HepG2 (cell line): Measurements from ENCODE around the gene DDC. TPM values are rescaled to one million over a fixed set of nuclear protein-coding genes. Genes with fewer than 3 reads are reported as not detected.

ENCODE experiments used
- ARNT ChIP-seq: fragments of 450-650 bp; IDR thresholded peaks from 2 replicates; pipeline ENCODE4 v1.6.1; 2017
- ATF1 ChIP-seq: IDR thresholded peaks from 2 replicates; pipeline ENCODE4 v1.6.1; 2016; ENCODE audit warnings: mild to moderate bottlenecking, control low read depth
- HDAC1 ChIP-seq: sonication (generic); formaldehyde crosslinking; IDR thresholded peaks from 2 replicates; pipeline ENCODE4 v1.5.1; 2020; ENCODE audit warnings: mild to moderate bottlenecking, missing genetic modification reagents
- HOMEZ ChIP-seq: IDR thresholded peaks from 2 replicates; pipeline ENCODE4 v1.6.1; 2016; ENCODE audit warnings: low read depth
- KLF11 ChIP-seq: IDR thresholded peaks from 2 replicates; pipeline ENCODE4 v1.6.1; 2016; ENCODE audit warnings: missing compliant biosample characterization
- LRRFIP1 ChIP-seq: sonication (generic); formaldehyde crosslinking; conservative IDR thresholded peaks from 2 replicates; pipeline ENCODE4 v1.4.0; 2020; ENCODE audit warnings: missing genetic modification reagents
- POGZ ChIP-seq: sonication (generic); formaldehyde crosslinking; IDR thresholded peaks from 2 replicates; pipeline ENCODE4 v1.4.0; 2020; ENCODE audit warnings: mild to moderate bottlenecking, missing genetic modification reagents
- ZNF280B ChIP-seq: sonication (generic); formaldehyde crosslinking; IDR thresholded peaks from 2 replicates; pipeline ENCODE4 v1.5.0; 2020; ENCODE audit warnings: missing genetic modification reagents, mild to moderate bottlenecking, borderline replicate concordance
- ZNF280D ChIP-seq: sonication (generic); formaldehyde crosslinking; IDR thresholded peaks from 2 replicates; pipeline ENCODE4 v1.5.1; 2020; ENCODE audit warnings: mild to moderate bottlenecking, missing genetic modification reagents
- ZNF460 ChIP-seq: sonication (generic); formaldehyde crosslinking; IDR thresholded peaks from 2 replicates; pipeline ENCODE4 v1.5.1; 2020; ENCODE audit warnings: missing genetic modification reagents, mild to moderate bottlenecking, borderline replicate concordance
- ZNF546 ChIP-seq: sonication (generic); formaldehyde crosslinking; conservative IDR thresholded peaks from 2 replicates; pipeline ENCODE4 v1.8.1; 2023; ENCODE audit warnings: mild to moderate bottlenecking, missing genetic modification reagents
- ZNF761 ChIP-seq: sonication (generic); formaldehyde crosslinking; conservative IDR thresholded peaks from 2 replicates; pipeline ENCODE4 v1.4.0; 2020; ENCODE audit warnings: mild to moderate bottlenecking, missing genetic modification reagents
- ZNF780A ChIP-seq: sonication (generic); formaldehyde crosslinking; IDR thresholded peaks from 2 replicates; pipeline ENCODE4 v1.8.0; 2022; ENCODE audit warnings: mild to moderate bottlenecking, missing genetic modification reagents, moderate library complexity
- ZSCAN25 ChIP-seq: sonication (generic); formaldehyde crosslinking; IDR thresholded peaks from 2 replicates; pipeline ENCODE4 v1.8.0; 2022; ENCODE audit warnings: mild to moderate bottlenecking, missing genetic modification reagents
- polyA plus RNA-seq, 8 experiments: library from polyadenylated mRNA; depleted of rRNA in 3 of 8; stranded (reverse) in 7 of 8; unstranded in 1 of 8; fragments of >200 nt; fragmentation: Illumina TruSeq in 4 of 8; extraction: Trizol in 4 of 8; gene quantifications; 2 replicates each; pipeline versions ENCODE4 v1.2.1 to v1.2.3, GENCODE V29; 2011 to 2016; ENCODE audit warnings: low read depth in 4 of 8, missing spikeins in 1 of 8, mixed read lengths in 1 of 8; ENCODE audit not compliant: insufficient read depth in 1 of 8
- total RNA-seq, 5 experiments: library from RNA; depleted of rRNA; stranded (reverse); fragments of >200 nt; fragmentation: Illumina TruSeq; extraction: Trizol; gene quantifications; 2 replicates each; pipeline ENCODE4 v1.2.3, GENCODE V29; 2016; ENCODE audit warnings: low read depth in 1 of 5

The DDC gene
- total and polyA plus RNA-seq, 2 of the 13 experiments (the other 11 are each of a cell fraction or from before 2014, with no cell fraction given), result 11.7 to 93.3 TPM

- no peak; the same call in 1 of the 2 replicates for TF ChIP-seq HOMEZ
- TF ChIP-seq ZNF280B (CRISPR knock-in tag), result no peak
- no peak for TF ChIP-seq ZNF780A (CRISPR knock-in tag)
- no peak for TF ChIP-seq ZNF280D (CRISPR knock-in tag)
- TF ChIP-seq HDAC1 (CRISPR knock-in tag), result peak; percentile 69
- no peak for TF ChIP-seq ZNF761 (CRISPR knock-in tag)
- TF ChIP-seq ZNF460, result no peak
- TF ChIP-seq ZSCAN25 (CRISPR knock-in tag), result no peak
- no peak for TF ChIP-seq LRRFIP1 (CRISPR knock-in tag)
- no peak for TF ChIP-seq KLF11 (CRISPR knock-in tag)
- TF ChIP-seq POGZ (CRISPR knock-in tag), result peak; percentile 75; the same call in 1 of the 2 replicates
- no peak for TF ChIP-seq ARNT
- TF ChIP-seq ATF1 (CRISPR knock-in tag), result no peak
- TF ChIP-seq ZNF546 (CRISPR knock-in tag), result no peak
These were observed 29.7 kb upstream of the DDC start (continued) for GRCh38 chr7:50594734-50595485.
